Measurements from ENCODE around the gene KLHL6.
"Not testable (repeated sequence)": the region's sequence is repeated elsewhere in the genome, so short reads cannot be mapped to it uniquely, and the experiment has no call there.

Gene KLHL6

DNA sequence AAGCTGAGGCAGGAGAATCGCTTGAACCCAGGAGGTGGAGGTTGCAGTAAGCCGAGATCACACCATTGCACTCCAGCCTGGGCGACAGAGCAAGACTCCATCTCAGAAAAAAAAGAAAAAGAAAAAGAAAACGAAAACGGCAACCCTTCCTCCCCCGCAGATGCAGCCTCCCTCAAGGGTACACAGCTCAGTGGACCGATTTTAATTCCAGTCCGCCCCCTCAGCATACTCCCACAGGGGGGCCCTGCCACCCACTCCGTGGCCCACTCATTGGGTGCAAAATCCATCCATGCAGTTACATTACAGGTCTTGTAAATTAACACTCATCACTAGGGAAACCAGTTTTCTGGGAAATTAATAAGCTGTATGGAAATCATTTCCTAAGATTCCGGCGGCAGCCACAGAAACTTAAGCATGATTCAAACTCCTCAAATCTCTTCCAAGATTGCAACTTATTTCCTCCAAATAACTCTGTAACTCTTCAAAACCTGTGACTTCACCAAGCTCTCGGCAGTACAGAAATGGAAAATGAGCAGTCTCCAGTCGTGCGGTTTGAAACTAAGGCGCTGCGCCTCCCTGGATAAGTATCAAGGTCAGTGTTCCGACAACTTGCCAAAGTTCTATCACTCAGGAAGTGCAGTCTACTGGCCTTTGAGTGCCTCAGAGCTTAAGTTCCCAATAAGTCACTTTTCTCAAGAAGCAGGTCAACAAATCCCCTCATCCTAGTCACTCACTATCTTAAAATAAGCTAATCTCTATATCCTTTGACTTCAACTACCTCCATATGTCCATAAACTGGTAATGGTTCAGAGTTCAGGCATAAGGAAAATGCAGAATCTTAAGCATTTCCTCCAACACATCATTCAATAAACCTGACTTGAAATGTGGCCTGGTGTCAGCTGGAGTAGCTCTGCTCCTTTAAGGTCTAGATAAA, 24.7 kb upstream of the KLHL6 start:
- H3K27ac ChIP-seq, result no peak overlapping the region
- TF ChIP-seq, protein P1, sequence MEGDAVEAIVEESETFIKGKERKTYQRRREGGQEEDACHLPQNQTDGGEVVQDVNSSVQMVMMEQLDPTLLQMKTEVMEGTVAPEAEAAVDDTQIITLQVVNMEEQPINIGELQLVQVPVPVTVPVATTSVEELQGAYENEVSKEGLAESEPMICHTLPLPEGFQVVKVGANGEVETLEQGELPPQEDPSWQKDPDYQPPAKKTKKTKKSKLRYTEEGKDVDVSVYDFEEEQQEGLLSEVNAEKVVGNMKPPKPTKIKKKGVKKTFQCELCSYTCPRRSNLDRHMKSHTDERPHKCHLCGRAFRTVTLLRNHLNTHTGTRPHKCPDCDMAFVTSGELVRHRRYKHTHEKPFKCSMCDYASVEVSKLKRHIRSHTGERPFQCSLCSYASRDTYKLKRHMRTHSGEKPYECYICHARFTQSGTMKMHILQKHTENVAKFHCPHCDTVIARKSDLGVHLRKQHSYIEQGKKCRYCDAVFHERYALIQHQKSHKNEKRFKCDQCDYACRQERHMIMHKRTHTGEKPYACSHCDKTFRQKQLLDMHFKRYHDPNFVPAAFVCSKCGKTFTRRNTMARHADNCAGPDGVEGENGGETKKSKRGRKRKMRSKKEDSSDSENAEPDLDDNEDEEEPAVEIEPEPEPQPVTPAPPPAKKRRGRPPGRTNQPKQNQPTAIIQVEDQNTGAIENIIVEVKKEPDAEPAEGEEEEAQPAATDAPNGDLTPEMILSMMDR (conservative IDR thresholded peaks at IDR 0.05), result no peak
- TF ChIP-seq ZFX (IDR thresholded peaks at IDR 0.05), result no peak

- TF ChIP-seq, protein P1 (conservative IDR thresholded peaks at IDR 0.05), result no peak
- TF ChIP-seq ZFX (IDR thresholded peaks at IDR 0.05), result no peak
- H3K27ac ChIP-seq, result no peak overlapping the region
These were observed 22.7 kb upstream of the KLHL6 start for GRCh38 chr3:183578179-183578578.

DNA sequence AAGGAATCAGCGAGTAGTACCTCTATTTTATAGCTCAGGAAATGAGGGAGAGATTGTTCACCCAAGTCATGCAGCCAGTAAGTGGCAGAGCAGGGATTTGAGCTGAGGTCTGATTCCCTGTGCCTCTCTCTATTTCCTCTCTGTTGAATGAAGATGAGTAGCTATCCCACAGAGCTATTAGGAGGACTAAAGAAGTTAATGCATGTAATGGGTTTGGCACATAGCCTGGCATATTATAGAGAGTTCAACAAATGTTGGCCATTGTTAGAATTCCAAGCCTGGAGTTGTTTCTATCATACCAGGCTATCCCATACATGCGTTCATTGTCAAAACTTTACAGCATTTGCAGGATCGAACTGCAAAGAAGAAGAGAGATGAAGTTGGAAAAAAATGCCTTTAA, 21.8 kb upstream of the KLHL6 start:
- no peak for TF ChIP-seq ZFX (IDR thresholded peaks at IDR 0.05)
- TF ChIP-seq, protein P1 (conservative IDR thresholded peaks at IDR 0.05), result no peak
- no peak overlapping the region for H3K27ac ChIP-seq

- no peak overlapping the region for H3K27ac ChIP-seq
- TF ChIP-seq ZFX (IDR thresholded peaks at IDR 0.05), result no peak
- TF ChIP-seq, protein P1 (conservative IDR thresholded peaks at IDR 0.05), result no peak
These were observed 21.1 kb upstream of the KLHL6 start for GRCh38 chr3:183576487-183577107.

- H3K27ac ChIP-seq, result no peak overlapping the region
- no peak for TF ChIP-seq ZFX (IDR thresholded peaks at IDR 0.05)
- TF ChIP-seq, protein P1 (conservative IDR thresholded peaks at IDR 0.05), result no peak
These were observed 17.4 kb upstream of the KLHL6 start for GRCh38 chr3:183572935-183573334.

- not testable (repeated sequence) for H3K27ac ChIP-seq
These were observed 14.7 kb upstream of the KLHL6 start for GRCh38 chr3:183570191-183570590.

DNA sequence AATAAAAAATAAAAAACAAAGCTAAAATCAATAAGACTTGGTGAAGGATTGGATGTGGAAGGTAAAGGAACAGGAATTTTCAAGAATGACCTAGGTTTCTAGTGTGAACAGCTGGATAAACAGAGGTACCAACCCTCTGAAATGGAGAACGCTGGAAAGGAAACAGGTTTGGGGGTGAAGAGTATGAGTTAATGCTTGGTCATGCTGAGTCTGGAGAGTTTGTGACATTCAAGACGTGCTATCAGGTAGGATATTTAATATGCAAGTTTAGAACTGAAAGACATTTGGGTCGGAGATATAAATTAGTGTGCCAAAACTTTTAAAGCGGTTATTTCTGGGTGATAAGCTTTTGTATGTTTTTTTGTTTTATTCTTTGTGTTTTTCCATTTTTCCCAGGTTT, 11.4 kb upstream of the KLHL6 start:
- TF ChIP-seq, protein P1 (conservative IDR thresholded peaks at IDR 0.05), result no peak
- no peak for TF ChIP-seq ZFX (IDR thresholded peaks at IDR 0.05)
- no peak overlapping the region for H3K27ac ChIP-seq
